HCT116 (cell line): Measurements from ENCODE around the gene MAPKAP1.

Experiments
- CTCF ChIP-seq, 3 experiments: fragments of 200-600 bp in 1 of 3; sonication (generic) in 1 of 3; IDR thresholded peaks in 2 of 3; conservative IDR thresholded peaks in 1 of 3; 2 replicates each; pipeline ENCODE4 v1.5.1; 2012 to 2017; ENCODE audit warnings: low read depth in 2 of 3, low read length in 2 of 3, antibody characterized with exemption in 1 of 3, borderline replicate concordance in 1 of 3, control low read depth in 1 of 3, mild to moderate bottlenecking in 1 of 3, mixed read lengths in 1 of 3, mixed run types in 1 of 3, moderate library complexity in 1 of 3; ENCODE audit not compliant: insufficient read depth in 1 of 3
- EZH2 ChIP-seq: fragments of 200-600 bp; sonication (generic); IDR thresholded peaks from 2 replicates; pipeline ENCODE4 v1.6.1; 2017; ENCODE audit warnings: antibody characterized with exemption, mixed run types
- REST ChIP-seq: IDR thresholded peaks from 2 replicates; pipeline ENCODE4 v1.6.1; 2012; ENCODE audit warnings: low read depth
- SIN3A ChIP-seq: IDR thresholded peaks from 2 replicates; pipeline ENCODE4 v1.6.1; 2012; ENCODE audit warnings: low read depth

GRCh38 chr9:125549039-125549438 is 158.0 kb downstream of the MAPKAP1 start:
- TF ChIP-seq CTCF (IDR thresholded peaks at IDR 0.05 in 2 of 3, conservative IDR thresholded peaks at IDR 0.05 in 1 of 3; ENCODE audit: borderline replicate concordance in 1 of 3, insufficient read depth in 1 of 3, low read depth in 2 of 3, low read length in 2 of 3) (no peak), REST (no peak), EZH2 (no peak), SIN3A (no peak)
